HUDEP-2 (cell line): ENCODE measurements around the gene ADIPOR2.
"Not testable (repeated sequence)": the region's sequence is repeated elsewhere in the genome, so short reads cannot be mapped to it uniquely, and the experiment has no call there.

Source experiments
- DNase-seq, 76 experiments: peaks; one replicate each; lab custom pipeline; 2025; ENCODE audit not compliant: unreplicated experiment in 76 of 76; lab: John Stamatoyannopoulos, UW

ADIPOR2 gene

GRCh38 chr12:1702713-1703112 lies 11.8 kb downstream of the ADIPOR2 start:
- no peak for DNase-seq

- DNase-seq: no peak
Observed at GRCh38 chr12:1703771-1704722, 13.2 kb downstream of the ADIPOR2 start.

- DNase-seq: no peak
Observed at GRCh38 chr12:1705774-1706631, 15.1 kb downstream of the ADIPOR2 start.

- DNase-seq: peak in 16 of 76 experiments; percentile 6 to 36 (median 23)
Observed at GRCh38 chr12:1706632-1706980, 15.7 kb downstream of the ADIPOR2 start.

GRCh38 chr12:1707051-1707450 lies 16.2 kb downstream of the ADIPOR2 start:
- no peak for DNase-seq

GRCh38 chr12:1709968-1710367 lies 19.1 kb downstream of the ADIPOR2 start:
- DNase-seq: not testable (repeated sequence)

- peak in 2 of 76 experiments; percentile 14 to 31 for DNase-seq
Observed at GRCh38 chr12:1710870-1711269, 20.0 kb downstream of the ADIPOR2 start.

GRCh38 chr12:1711536-1712211 lies 20.8 kb downstream of the ADIPOR2 start:
- DNase-seq: peak in 45 of 76 experiments; percentile 9 to 78 (median 34)

- DNase-seq: not testable (repeated sequence)
Observed at GRCh38 chr12:1712305-1712704, 21.4 kb downstream of the ADIPOR2 start.

GRCh38 chr12:1712852-1713251 lies 22.0 kb downstream of the ADIPOR2 start:
- not testable (repeated sequence) for DNase-seq

GRCh38 chr12:1713783-1714348 lies 23.0 kb downstream of the ADIPOR2 start:
- peak in 19 of 76 experiments; percentile 4 to 59 (median 27) for DNase-seq

- not testable (repeated sequence) for DNase-seq
Observed at GRCh38 chr12:1715459-1715858, 24.6 kb downstream of the ADIPOR2 start.

GRCh38 chr12:1716215-1716862 lies 25.5 kb downstream of the ADIPOR2 start:
- no peak for DNase-seq

GRCh38 chr12:1716911-1717310 lies 26.0 kb downstream of the ADIPOR2 start:
- DNase-seq: no peak

- DNase-seq: no peak
Observed at GRCh38 chr12:1719139-1719538, 28.3 kb downstream of the ADIPOR2 start.

- DNase-seq: no peak
Observed at GRCh38 chr12:1720494-1720893, 29.6 kb downstream of the ADIPOR2 start.

- DNase-seq: peak in 12 of 76 experiments; percentile 9 to 45 (median 24)
Observed at GRCh38 chr12:1723721-1724120, 32.9 kb downstream of the ADIPOR2 start.

GRCh38 chr12:1724250-1724649 lies 33.4 kb downstream of the ADIPOR2 start:
- DNase-seq: no peak

- no peak for DNase-seq
Observed at GRCh38 chr12:1726753-1727152, 35.9 kb downstream of the ADIPOR2 start.

GRCh38 chr12:1728824-1729223 lies 38.0 kb downstream of the ADIPOR2 start:
- no peak for DNase-seq
